Activated CD4-positive, alpha-beta T cell treated with anti-CD3 and anti-CD28 coated beads, Interleukin-2, amount 50 U/mL, for 24 hours (primary cell): ENCODE data around the gene AOC2.

Experiments used
- DNase-seq, 2 donors: peaks; one replicate each; pipeline ENCODE4 v3.0.0-alpha.2; 2020; ENCODE audit warnings: low read depth in 1 of 2, low spot score in 1 of 2

The AOC2 gene, protein sequence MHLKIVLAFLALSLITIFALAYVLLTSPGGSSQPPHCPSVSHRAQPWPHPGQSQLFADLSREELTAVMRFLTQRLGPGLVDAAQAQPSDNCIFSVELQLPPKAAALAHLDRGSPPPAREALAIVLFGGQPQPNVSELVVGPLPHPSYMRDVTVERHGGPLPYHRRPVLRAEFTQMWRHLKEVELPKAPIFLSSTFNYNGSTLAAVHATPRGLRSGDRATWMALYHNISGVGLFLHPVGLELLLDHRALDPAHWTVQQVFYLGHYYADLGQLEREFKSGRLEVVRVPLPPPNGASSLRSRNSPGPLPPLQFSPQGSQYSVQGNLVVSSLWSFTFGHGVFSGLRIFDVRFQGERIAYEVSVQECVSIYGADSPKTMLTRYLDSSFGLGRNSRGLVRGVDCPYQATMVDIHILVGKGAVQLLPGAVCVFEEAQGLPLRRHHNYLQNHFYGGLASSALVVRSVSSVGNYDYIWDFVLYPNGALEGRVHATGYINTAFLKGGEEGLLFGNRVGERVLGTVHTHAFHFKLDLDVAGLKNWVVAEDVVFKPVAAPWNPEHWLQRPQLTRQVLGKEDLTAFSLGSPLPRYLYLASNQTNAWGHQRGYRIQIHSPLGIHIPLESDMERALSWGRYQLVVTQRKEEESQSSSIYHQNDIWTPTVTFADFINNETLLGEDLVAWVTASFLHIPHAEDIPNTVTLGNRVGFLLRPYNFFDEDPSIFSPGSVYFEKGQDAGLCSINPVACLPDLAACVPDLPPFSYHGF

GRCh38 chr17:42844271-42844670 is at the start of gene AOC2:
Gene AOC2, plus strand, starts transcription at chr17:42844580. Its CDS starts 47 bp downstream, at chr17:42844627.
- no peak for DNase-seq

GRCh38 chr17:42795061-42795460 is 49.3 kb upstream of the AOC2 start:
- no peak for DNase-seq

- no peak for DNase-seq
Observed at GRCh38 chr17:42795465-42795864, 48.9 kb upstream of the AOC2 start.

- no peak for DNase-seq
Observed at GRCh38 chr17:42796066-42796758, 48.2 kb upstream of the AOC2 start.

DNA sequence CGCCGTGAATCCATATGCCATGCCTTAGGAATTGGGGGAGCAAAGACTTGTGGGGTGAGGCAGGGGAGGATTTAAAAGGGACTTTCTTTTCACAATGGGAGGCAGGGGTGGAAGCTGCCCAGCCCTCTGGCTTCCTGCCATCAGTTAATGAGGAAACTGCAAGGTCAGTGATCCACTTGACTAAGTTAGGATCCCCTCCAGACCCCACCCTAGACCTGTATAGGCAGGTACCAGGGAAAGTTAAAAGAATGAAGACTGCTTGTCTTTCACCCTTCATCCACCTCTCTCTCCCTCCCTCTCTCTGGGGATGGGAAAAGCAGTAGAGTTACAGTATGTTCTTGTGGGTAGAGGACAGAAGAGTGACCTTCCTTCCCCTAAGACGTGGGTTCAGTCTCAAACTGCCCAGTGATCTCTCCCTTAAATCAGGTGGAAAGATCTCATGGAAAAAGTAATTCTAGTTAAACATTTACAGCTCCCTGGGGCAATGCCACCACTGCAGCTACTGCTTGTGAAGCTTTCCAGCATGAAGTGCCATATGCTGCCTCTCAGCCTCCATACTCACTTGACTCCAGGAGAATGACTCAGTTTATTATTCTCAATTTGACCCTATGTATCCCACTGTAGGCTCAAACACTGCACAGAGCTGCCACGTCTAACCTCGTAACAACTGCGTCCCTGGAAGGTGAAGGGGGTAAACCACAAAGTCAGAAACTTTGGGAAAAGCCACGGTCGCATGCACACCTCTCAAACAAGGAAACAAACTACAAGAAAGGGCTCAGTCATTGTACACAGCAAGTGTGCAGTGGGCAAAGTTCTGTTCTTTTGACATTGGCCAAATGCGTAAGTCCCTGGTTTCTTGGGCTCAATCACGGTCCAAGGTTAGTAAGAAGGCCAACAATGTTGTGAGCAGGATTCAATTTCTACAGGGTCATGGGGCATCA is 47.0 kb upstream of the AOC2 start:
- DNase-seq: no peak

GRCh38 chr17:42798011-42798382 is 46.4 kb upstream of the AOC2 start:
- no peak for DNase-seq

GRCh38 chr17:42798383-42799380 is 45.7 kb upstream of the AOC2 start, which contains the start of the genes CNTD1 and COA3:
Gene CNTD1, plus strand, starts transcription at chr17:42798861. Its CDS starts 207 bp downstream, at chr17:42799068.
Gene COA3, minus strand, starts transcription at chr17:42798704. Its CDS starts 23 bp downstream, at chr17:42798681.
- DNase-seq: peak; percentile 62 to 77

GRCh38 chr17:42803074-42803883 is 41.1 kb upstream of the AOC2 start:
- no peak for DNase-seq

DNA sequence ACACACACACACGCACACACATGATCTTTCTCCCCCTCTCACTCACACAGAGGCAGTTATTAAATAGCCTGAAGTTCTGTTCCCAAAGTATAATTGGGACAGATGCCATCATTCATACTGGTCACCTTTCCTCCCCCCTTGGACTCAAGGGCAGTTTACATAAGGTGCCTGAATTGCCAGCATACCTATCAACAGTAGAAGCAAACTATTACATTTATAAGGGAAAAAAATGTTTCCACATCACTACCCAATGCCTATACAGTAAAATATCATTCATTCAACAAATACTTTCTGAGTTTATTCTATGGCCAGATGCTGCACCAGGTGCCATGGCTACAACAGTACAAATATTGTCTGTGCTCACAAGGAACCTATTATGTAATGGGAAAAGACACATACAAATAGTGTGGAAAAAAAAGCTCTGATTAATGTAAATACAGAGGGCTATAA is 39.4 kb upstream of the AOC2 start:
- DNase-seq: no peak

DNA sequence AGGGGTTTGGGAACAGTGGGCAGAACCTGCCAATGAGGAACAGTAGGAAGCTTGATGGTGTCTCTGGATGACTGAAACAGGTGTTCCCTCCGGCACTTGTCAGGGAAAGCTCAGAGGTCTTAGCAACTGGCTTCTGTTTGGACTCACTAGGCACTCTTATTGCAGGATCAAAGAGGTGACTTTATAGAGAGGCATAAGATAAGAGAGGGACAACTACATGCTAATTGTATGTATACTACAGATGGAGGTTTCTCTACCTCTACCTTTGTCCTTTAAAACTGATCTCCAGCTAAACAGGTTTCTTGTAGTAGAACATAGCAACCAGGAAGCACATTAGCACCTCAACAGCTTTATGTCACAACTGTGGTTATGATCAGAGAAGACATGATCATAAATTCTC is 38.1 kb upstream of the AOC2 start:
- no peak for DNase-seq

DNA sequence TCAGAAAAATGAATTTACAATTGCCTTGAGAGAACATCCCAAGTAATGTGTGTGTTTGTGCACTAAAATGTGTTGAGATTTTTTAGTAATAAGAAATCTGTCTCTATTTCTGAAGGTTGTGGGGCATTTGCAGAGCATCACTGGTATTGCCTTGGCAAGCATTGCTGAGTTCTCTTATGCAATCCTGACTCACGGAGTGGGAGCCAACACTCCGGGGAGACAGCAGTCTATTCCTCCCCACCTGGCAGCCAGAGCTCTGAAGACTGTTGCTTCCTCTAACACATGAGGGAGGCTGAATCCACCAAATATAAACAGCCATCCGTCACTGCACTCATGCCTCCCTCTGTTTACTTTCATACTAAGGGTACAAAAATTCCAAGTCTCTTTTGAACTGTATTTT is 35.1 kb upstream of the AOC2 start:
- DNase-seq: no peak

- DNase-seq: no peak
Observed at GRCh38 chr17:42814633-42815399, 29.6 kb upstream of the AOC2 start.

- no peak for DNase-seq
Observed at GRCh38 chr17:42817866-42818265, 26.5 kb upstream of the AOC2 start.

GRCh38 chr17:42818379-42818778 is 26.0 kb upstream of the AOC2 start:
- DNase-seq: no peak

GRCh38 chr17:42819939-42820535 is 24.3 kb upstream of the AOC2 start:
- peak in 1 of 2 donors; percentile 48 for DNase-seq

- DNase-seq: no peak
Observed at GRCh38 chr17:42821176-42821575, 23.2 kb upstream of the AOC2 start.

- DNase-seq: no peak
Observed at GRCh38 chr17:42827472-42827871, 16.9 kb upstream of the AOC2 start.
